HepG2 (cell line): Measurements from ENCODE around the gene DENND4A. TPM values are rescaled to one million over a fixed set of nuclear protein-coding genes. Genes with fewer than 3 reads are reported as not detected.

Source experiments
- AGO1 ChIP-seq: fragments of 200-400 bp; formaldehyde crosslinking; IDR thresholded peaks from 2 replicates; pipeline ENCODE4 v1.6.1; 2017; ENCODE audit warnings: mild to moderate bottlenecking, low read depth, low read length, moderate library complexity; ENCODE audit not compliant: poor library complexity, severe bottlenecking
- JDP2 ChIP-seq: sonication (generic); formaldehyde crosslinking; IDR thresholded peaks from 2 replicates; pipeline ENCODE4 v1.8.1; 2022; ENCODE audit warnings: missing genetic modification reagents, borderline replicate concordance
- PRMT3 ChIP-seq: sonication (generic); formaldehyde crosslinking; IDR thresholded peaks from 2 replicates; pipeline ENCODE4 v1.8.1; 2022; ENCODE audit warnings: low read depth, mild to moderate bottlenecking, moderate library complexity, missing genetic modification reagents, borderline replicate concordance
- RFXAP ChIP-seq: sonication (generic); formaldehyde crosslinking; IDR thresholded peaks from 2 replicates; pipeline ENCODE4 v1.4.0; 2020; ENCODE audit warnings: missing genetic modification reagents, borderline replicate concordance
- SMARCC2 ChIP-seq: fragments of 450-650 bp; IDR thresholded peaks from 2 replicates; pipeline ENCODE4 v1.6.1; 2017; ENCODE audit warnings: antibody characterized with exemption, mild to moderate bottlenecking
- ZNF225 ChIP-seq: sonication (generic); formaldehyde crosslinking; IDR thresholded peaks from 2 replicates; pipeline ENCODE4 v1.4.0; 2020; ENCODE audit warnings: mild to moderate bottlenecking, missing genetic modification reagents
- ZNF260 ChIP-seq: sonication (generic); formaldehyde crosslinking; IDR thresholded peaks from 2 replicates; pipeline ENCODE4 v1.4.0; 2020; ENCODE audit warnings: missing genetic modification reagents, low read depth, mild to moderate bottlenecking, borderline replicate concordance
- polyA plus RNA-seq, 8 experiments: library from polyadenylated mRNA; depleted of rRNA in 3 of 8; stranded (reverse) in 7 of 8; unstranded in 1 of 8; fragments of >200 nt; fragmentation: Illumina TruSeq in 4 of 8; extraction: Trizol in 4 of 8; gene quantifications; 2 replicates each; pipeline versions ENCODE4 v1.2.1 to v1.2.3, GENCODE V29; 2011 to 2016; ENCODE audit warnings: low read depth in 4 of 8, missing spikeins in 1 of 8, mixed read lengths in 1 of 8; ENCODE audit not compliant: insufficient read depth in 1 of 8
- total RNA-seq, 5 experiments: library from RNA; depleted of rRNA; stranded (reverse); fragments of >200 nt; fragmentation: Illumina TruSeq; extraction: Trizol; gene quantifications; 2 replicates each; pipeline ENCODE4 v1.2.3, GENCODE V29; 2016; ENCODE audit warnings: low read depth in 1 of 5
- TF ChIP-seq, protein P1 (sequence below): sonication (generic); formaldehyde crosslinking; IDR thresholded peaks from 2 replicates; pipeline ENCODE4 v1.4.0; 2020; ENCODE audit warnings: missing genetic modification reagents, borderline replicate concordance

DENND4A gene
- total and polyA plus RNA-seq, 2 of the 13 experiments (the other 11 are each of a cell fraction or from before 2014, with no cell fraction given), result 13.2 to 18.6 TPM

- TF ChIP-seq, protein P1, sequence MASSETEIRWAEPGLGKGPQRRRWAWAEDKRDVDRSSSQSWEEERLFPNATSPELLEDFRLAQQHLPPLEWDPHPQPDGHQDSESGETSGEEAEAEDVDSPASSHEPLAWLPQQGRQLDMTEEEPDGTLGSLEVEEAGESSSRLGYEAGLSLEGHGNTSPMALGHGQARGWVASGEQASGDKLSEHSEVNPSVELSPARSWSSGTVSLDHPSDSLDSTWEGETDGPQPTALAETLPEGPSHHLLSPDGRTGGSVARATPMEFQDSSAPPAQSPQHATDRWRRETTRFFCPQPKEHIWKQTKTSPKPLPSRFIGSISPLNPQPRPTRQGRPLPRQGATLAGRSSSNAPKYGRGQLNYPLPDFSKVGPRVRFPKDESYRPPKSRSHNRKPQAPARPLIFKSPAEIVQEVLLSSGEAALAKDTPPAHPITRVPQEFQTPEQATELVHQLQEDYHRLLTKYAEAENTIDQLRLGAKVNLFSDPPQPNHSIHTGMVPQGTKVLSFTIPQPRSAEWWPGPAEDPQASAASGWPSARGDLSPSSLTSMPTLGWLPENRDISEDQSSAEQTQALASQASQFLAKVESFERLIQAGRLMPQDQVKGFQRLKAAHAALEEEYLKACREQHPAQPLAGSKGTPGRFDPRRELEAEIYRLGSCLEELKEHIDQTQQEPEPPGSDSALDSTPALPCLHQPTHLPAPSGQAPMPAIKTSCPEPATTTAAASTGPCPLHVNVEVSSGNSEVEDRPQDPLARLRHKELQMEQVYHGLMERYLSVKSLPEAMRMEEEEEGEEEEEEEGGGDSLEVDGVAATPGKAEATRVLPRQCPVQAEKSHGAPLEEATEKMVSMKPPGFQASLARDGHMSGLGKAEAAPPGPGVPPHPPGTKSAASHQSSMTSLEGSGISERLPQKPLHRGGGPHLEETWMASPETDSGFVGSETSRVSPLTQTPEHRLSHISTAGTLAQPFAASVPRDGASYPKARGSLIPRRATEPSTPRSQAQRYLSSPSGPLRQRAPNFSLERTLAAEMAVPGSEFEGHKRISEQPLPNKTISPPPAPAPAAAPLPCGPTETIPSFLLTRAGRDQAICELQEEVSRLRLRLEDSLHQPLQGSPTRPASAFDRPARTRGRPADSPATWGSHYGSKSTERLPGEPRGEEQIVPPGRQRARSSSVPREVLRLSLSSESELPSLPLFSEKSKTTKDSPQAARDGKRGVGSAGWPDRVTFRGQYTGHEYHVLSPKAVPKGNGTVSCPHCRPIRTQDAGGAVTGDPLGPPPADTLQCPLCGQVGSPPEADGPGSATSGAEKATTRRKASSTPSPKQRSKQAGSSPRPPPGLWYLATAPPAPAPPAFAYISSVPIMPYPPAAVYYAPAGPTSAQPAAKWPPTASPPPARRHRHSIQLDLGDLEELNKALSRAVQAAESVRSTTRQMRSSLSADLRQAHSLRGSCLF (CRISPR knock-in tag), result no peak
- no peak for TF ChIP-seq JDP2 (CRISPR knock-in tag)
- no peak for TF ChIP-seq RFXAP (CRISPR knock-in tag)
- no peak for TF ChIP-seq PRMT3 (CRISPR knock-in tag)
- no peak for TF ChIP-seq ZNF225 (CRISPR knock-in tag)
- TF ChIP-seq ZNF260 (CRISPR knock-in tag), result no peak
- TF ChIP-seq SMARCC2, result no peak
- no peak for TF ChIP-seq AGO1
Measured at GRCh38 chr15:65837301-65838294, 45.5 kb upstream of the DENND4A start (continued).
